ENCODE measurements around the gene RAB8A. TPM values are rescaled to one million over a fixed set of nuclear protein-coding genes. Genes with fewer than 3 reads are reported as not detected.

RAB8A gene
- total RNA-seq, 4 donors from 2014 or later, result 22.3 to 102 (median 67.9) TPM

DNA sequence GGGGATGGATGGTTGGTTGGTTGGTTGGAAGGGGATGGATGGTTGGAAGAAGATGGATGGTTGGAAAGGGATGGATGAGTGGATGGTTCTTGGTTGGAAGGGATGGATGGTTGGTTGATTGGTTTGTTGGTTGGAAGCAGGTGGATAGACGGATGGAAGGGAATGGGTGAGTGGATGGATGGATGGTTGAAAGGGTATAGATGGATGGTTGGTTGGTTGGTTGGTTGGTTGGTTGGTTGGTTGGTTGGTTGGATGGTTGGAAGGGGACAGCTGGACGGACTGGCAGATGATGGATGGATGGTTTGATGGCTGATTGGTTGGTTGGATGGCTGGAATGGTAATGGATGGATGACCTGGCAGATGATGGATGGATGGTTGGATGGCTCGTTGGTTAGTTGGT lies 20.0 kb downstream of the RAB8A start:
- H3K4me1 ChIP-seq, result no peaks in the 10 kb centered on the region
- H3K27me3 ChIP-seq, result no peaks in the 10 kb centered on the region
- no peak overlapping the region for H3K27ac ChIP-seq
- 85 to 100% methylated on average over 3 of the region's 3 CpGs for WGBS, 2 donors (ENCODE audit: low coverage in 1 of 2)
- H3K4me3 ChIP-seq, result no peak overlapping the region
- peaks cover 0 to 58% (median 25%) of the 10 kb centered on the region in 4 donors for H3K36me3 ChIP-seq
- DNase-seq, result no peak
- TF ChIP-seq POLR2A (IDR thresholded peaks at IDR 0.05), result no peak
- TF ChIP-seq EP300 (IDR thresholded peaks at IDR 0.05; ENCODE audit: low read depth), result no peak
- TF ChIP-seq, protein P1, sequence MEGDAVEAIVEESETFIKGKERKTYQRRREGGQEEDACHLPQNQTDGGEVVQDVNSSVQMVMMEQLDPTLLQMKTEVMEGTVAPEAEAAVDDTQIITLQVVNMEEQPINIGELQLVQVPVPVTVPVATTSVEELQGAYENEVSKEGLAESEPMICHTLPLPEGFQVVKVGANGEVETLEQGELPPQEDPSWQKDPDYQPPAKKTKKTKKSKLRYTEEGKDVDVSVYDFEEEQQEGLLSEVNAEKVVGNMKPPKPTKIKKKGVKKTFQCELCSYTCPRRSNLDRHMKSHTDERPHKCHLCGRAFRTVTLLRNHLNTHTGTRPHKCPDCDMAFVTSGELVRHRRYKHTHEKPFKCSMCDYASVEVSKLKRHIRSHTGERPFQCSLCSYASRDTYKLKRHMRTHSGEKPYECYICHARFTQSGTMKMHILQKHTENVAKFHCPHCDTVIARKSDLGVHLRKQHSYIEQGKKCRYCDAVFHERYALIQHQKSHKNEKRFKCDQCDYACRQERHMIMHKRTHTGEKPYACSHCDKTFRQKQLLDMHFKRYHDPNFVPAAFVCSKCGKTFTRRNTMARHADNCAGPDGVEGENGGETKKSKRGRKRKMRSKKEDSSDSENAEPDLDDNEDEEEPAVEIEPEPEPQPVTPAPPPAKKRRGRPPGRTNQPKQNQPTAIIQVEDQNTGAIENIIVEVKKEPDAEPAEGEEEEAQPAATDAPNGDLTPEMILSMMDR (IDR thresholded peaks at IDR 0.05), result no peak
- no peak for TF ChIP-seq POLR2AphosphoS5 (IDR thresholded peaks at IDR 0.05)
- H3K9me3 ChIP-seq, result no peaks in the 10 kb centered on the region
- in situ Hi-C loops (cut with MboI; ENCODE audit: low pct_ligation_motif_present in 1 of 4, low pct_unique_long_range_greater_than_20kb in 1 of 4, low sequenced_read_pairs in 3 of 4) (no loop called here), intact Hi-C loops (cut with DNase I; ENCODE audit: low total_unique reads) (no loop called here)

DNA sequence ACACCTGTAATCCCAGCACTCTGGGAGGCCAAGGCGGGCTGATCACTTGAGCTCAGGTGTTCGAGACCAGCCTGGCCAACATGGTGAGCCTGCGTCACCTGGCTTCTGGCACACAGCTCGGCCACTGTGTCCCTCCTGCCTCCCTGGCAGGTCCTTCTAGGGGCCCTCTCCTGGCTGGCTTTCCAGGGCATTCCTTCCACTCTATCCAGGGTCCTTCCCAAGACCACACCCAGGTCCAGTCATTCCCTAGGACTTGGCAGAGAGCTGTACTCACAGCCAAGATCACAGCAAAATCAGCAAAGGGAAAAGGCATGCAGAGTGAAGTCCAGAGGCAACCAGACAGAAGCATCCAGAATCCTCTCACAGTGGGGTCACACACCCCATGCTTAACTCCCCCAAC lies 22.1 kb downstream of the RAB8A start:
- no peak for DNase-seq
- H3K9me3 ChIP-seq, result no peaks in the 10 kb centered on the region
- TF ChIP-seq POLR2AphosphoS5 (IDR thresholded peaks at IDR 0.05) (no peak), EP300 (IDR thresholded peaks at IDR 0.05; ENCODE audit: low read depth) (no peak), POLR2A (IDR thresholded peaks at IDR 0.05) (no peak)
- TF ChIP-seq, protein P1 (IDR thresholded peaks at IDR 0.05), result no peak
- no peaks in the 10 kb centered on the region for H3K27me3 ChIP-seq
- H3K4me1 ChIP-seq, result no peaks in the 10 kb centered on the region
- peaks cover 0 to 37% (median 16%) of the 10 kb centered on the region in 4 donors for H3K36me3 ChIP-seq
- WGBS, 2 donors (ENCODE audit: low coverage in 1 of 2), result 98% methylated on average over 4 of the region's 4 CpGs; no CpG with 5 or more reads in 1 of the 2 donors
- in situ Hi-C loops (cut with MboI; ENCODE audit: low pct_ligation_motif_present in 1 of 4, low pct_unique_long_range_greater_than_20kb in 1 of 4, low sequenced_read_pairs in 3 of 4) (no loop called here), intact Hi-C loops (cut with DNase I; ENCODE audit: low total_unique reads) (no loop called here)
- peak overlapping the region in 2 of 4 donors; percentile 33 to 48 for H3K27ac ChIP-seq
- H3K4me3 ChIP-seq, result no peak overlapping the region

DNA sequence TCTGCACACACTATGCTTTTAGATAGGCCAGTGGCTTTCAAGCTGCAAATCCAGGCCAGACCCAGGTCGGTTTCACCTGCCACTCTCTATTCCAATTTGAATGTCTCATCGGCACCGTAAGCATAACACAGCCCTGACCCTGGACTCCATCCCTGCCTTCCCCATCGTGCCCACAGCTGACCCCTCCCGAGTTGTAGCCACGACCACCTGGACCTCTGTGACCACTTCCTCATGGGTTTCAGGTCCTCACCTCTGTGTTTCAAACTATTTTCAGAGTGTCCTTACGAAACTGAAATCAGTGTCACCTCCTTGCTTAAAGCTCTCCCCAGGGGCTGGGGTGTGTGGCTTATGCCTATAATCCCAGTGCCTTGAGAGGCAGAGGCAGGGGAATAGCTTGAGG lies 22.8 kb downstream of the RAB8A start:
- WGBS, 2 donors (ENCODE audit: low coverage in 1 of 2), result 72 to 80% methylated on average over 2 to 7 of the region's 7 CpGs
- H3K27ac ChIP-seq, result peak overlapping the region in 2 of 4 donors; percentile 33 to 48
- no peaks in the 10 kb centered on the region for H3K9me3 ChIP-seq
- DNase-seq, result peak; percentile 70
- H3K27me3 ChIP-seq, result no peaks in the 10 kb centered on the region
- in situ Hi-C loops (cut with MboI; ENCODE audit: low pct_ligation_motif_present in 1 of 4, low pct_unique_long_range_greater_than_20kb in 1 of 4, low sequenced_read_pairs in 3 of 4), result no loop called here
- no peak overlapping the region for H3K4me3 ChIP-seq
- H3K36me3 ChIP-seq, result peaks cover 0 to 30% (median 12%) of the 10 kb centered on the region in 4 donors
- intact Hi-C loops (cut with DNase I; ENCODE audit: low total_unique reads), result no loop called here
- TF ChIP-seq POLR2A (IDR thresholded peaks at IDR 0.05), result no peak
- TF ChIP-seq EP300 (IDR thresholded peaks at IDR 0.05; ENCODE audit: low read depth), result no peak
- TF ChIP-seq, protein P1 (IDR thresholded peaks at IDR 0.05), result no peak
- TF ChIP-seq POLR2AphosphoS5 (IDR thresholded peaks at IDR 0.05), result peak in 1 of 3 donors; percentile 39
- H3K4me1 ChIP-seq, result no peaks in the 10 kb centered on the region

DNA sequence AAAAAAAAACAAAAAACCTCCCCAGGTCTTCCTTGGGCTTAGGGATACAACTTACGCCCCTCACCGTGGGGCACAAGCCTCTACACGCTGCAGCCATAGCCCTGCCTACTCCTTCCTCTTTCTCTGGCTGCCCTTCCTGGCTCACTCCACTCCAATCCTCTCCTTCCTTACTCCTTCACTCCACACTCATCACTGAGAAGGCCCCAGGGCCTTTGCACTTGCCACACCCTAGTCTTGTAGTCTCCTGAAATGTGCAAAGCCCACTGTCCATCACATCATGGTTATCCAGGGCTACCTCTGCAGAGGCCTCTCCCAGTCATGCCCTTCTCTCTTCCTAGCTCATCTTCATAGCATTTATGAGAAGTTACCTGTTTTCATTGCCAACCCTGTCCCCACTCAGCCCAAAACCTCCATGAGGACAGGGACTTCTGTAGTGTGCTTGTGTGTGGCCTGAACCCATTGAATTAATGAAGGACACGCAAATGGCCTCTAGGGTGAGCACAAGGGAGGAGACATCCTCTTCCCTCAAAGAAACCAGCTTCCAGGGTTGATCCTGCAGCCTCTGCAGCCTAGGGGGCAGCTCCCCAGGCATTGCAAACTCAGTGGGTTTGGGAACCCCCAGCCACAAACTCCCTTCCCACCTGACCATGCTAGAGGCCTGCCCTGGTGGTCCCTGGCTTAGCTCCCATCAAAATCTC lies 23.9 kb downstream of the RAB8A start:
- DNase-seq, result no peak
- H3K27me3 ChIP-seq, result no peaks in the 10 kb centered on the region
- H3K4me3 ChIP-seq, result no peak overlapping the region
- 74% methylated on average over 4 of the region's 4 CpGs; no CpG with 5 or more reads in 1 of the 2 donors for WGBS, 2 donors (ENCODE audit: low coverage in 1 of 2)
- peaks cover 0 to 21% (median 9%) of the 10 kb centered on the region in 4 donors for H3K36me3 ChIP-seq
- H3K27ac ChIP-seq, result no peak overlapping the region
- no peak for TF ChIP-seq POLR2A (IDR thresholded peaks at IDR 0.05)
- TF ChIP-seq, protein P1 (IDR thresholded peaks at IDR 0.05), result no peak
- TF ChIP-seq EP300 (IDR thresholded peaks at IDR 0.05; ENCODE audit: low read depth), result no peak
- no peaks in the 10 kb centered on the region for H3K4me1 ChIP-seq
- H3K9me3 ChIP-seq, result no peaks in the 10 kb centered on the region
- in situ Hi-C loops (cut with MboI; ENCODE audit: low pct_ligation_motif_present in 1 of 4, low pct_unique_long_range_greater_than_20kb in 1 of 4, low sequenced_read_pairs in 3 of 4) (no loop called here), intact Hi-C loops (cut with DNase I; ENCODE audit: low total_unique reads) (no loop called here)
